ENCODE data around the gene REV3L.
A peak's percentile ranks its signal among the peaks of the same experiment; 100 is the strongest.
"Not testable (repeated sequence)": the region's sequence is repeated elsewhere in the genome, so short reads cannot be mapped to it uniquely, and the experiment has no call there.

REV3L gene

GRCh38 chr6:111354758-111355555 lies 128.1 kb downstream of the REV3L start:
- DNase-seq = no peak

DNA sequence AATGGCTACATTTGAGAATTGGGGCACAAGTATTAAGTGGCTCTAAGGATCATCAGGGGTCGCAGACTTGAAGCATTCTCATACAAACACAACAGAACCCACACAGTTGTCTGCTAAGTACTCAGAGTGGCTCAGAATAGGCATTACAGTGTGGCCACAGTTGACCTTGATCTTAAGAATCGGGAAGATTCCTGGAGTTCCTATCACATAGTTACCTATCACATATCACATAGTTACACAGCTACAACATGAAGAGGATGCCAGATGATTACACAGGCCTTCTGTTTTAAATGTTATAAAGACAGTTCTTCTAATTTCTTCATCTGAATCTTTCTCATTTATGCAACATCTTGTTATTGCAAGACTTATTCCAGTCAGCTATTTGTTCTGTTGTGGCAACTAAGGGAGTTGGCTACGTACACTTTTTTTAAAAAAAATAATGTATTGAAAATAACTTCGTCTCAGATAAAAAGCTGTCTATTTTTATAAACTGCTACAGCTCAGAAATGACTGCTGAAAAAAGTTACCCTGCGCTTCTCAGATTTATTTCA lies 129.0 kb downstream of the REV3L start:
- DNase-seq = no peak

- no peak for DNase-seq
Observed at GRCh38 chr6:111347589-111347988, 135.4 kb downstream of the REV3L start.

DNA sequence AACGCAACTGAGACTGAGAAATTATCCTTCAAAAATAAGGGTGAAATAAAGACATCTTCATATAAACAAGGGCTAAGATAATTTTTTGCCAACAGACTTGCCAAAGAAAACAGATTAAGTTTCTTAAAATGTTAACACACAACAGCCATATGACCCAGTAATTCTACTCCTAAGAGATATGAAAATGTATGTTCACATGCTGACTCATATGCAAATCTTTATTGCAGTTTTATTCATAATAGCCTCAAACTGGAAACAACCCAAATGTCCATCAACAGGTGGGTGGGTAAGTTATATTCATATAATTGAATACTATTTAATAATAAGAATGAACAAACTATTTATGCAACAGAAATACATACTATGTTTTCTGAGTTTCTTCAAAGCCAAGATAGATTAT lies 140.1 kb downstream of the REV3L start:
- no peak for DNase-seq

DNA sequence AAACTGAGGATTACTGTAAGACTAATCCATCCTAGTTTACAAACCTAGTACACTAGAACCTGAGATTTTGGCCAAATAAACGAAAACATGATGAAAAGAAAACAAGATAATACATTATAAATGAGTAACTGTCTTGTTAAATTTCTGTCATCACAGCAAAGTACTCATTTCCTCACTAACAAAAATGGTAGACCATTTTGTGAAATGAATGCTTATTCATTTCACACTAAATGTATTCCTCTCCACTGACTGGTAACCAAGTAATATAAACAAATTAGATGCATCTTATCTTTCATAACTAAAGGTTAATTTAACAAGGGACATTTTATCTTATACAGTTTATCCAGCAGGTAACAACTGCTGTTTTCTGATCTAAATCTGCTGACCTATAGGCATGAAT lies 143.7 kb downstream of the REV3L start:
- no peak for DNase-seq

DNA sequence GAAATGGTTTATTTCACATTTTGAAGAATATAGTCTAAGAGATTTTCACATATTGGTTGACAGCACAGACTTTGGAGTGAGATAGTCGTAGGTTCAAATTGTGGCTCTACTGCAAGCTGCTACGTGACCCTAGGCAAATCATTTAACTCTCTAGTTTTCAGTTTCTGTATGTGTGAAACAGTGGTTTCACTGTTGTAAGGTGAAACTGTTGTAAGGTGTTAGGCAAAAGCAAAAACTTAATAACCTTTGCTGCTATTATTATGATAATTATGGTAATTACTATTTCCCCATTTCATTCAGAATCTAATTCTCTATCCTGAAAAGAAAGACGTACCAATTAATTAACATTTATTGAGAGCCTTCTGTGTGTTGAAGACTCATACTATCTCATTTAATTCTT lies 144.2 kb downstream of the REV3L start:
- no peak for DNase-seq

GRCh38 chr6:111337829-111338236 lies 145.2 kb downstream of the REV3L start:
- no peak for DNase-seq

DNA sequence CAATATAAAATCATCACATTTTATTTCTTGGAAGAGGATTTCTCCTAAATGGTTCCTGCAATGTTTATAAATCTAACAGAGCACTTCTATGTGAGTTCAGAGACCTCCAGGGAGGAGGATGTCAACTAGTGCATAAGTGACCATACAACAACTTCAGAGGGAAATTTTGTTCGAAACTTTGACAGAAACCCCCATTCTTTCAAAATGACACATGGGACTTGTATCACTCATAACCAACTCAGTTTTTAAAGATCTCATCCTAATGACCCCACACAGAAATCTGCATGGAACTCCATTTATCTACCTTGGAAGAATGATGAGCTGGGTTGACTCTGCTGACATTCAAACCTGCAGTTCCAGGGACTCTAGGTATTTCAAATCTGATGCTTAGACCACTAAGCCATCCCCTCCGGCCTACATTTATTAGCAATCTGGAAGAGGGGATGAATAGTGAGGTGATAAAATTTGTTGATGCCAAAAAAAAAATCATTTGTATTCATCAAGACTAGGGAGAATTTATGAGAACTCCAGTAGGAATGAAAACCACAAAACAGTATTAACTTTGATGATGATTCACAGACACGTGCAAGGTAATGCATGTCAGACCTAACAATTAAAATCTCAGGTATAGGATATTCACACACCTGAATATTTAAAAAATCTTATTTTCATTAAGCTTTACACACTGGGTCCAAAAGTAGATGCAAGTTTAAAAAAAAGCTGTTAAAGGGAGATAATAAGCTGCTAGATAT lies 153.0 kb downstream of the REV3L start:
- DNase-seq = no peak

DNA sequence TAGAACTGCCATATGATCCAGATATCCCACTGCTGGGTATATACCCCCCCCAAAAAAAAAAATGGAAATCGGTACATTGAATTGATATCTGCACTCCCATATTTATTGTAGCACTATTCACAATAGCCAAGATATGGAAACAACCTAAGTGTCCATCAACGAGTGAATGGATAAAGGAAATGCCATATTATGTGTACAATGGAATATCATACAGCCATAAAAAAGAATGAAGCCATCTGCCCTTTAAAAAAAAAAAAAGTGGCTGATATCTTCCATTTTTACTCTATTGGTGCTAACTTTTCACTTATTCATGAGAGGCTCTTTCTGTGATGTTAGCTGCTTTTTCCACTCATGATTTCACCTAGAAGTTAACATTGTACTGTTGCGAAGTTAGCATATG lies 156.5 kb downstream of the REV3L start:
- DNase-seq = no peak

- DNase-seq = no peak
Observed at GRCh38 chr6:111322145-111322544, 160.9 kb downstream of the REV3L start.

- not testable (repeated sequence) for DNase-seq
Observed at GRCh38 chr6:111307950-111308349, 175.1 kb downstream of the REV3L start.

- DNase-seq = no peak
Observed at GRCh38 chr6:111307275-111307858, 175.7 kb downstream of the REV3L start.

DNA sequence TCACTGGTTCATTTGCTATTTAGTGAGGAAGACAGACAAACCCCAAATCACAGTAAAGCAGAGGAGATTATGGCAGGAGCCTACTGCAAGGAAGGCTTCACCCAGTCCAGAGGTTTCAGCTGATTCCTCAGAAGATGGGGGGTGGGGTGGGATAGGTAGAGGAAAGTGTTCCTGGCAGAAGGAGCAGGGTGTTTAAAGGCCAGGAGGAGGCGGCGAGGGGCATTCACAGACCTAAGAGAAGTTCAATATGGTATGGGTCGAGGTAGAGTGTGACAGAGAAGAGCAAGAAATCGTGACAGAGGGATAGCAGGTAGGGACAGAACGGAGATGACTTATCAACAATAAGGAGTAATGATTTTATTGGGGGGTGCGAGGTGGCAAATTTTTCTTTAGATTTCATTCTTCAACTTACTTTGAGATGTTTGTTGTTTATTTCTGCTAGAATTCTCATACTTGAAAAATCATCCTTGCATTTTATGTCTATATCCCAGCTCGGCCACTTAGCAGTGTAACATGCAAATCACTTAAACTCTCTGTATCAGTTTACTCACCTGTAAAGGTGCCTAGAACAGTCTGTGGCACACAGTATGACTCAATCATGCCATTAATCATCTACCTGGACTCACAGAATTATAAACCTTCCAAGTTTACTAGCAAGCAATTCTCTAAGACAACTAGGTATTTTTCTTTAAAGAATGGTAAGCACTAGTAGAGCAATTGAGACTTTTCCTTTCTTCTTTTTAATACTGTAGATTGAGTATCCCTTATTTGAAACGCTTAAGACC lies 176.7 kb downstream of the REV3L start:
- DNase-seq = no peak

DNA sequence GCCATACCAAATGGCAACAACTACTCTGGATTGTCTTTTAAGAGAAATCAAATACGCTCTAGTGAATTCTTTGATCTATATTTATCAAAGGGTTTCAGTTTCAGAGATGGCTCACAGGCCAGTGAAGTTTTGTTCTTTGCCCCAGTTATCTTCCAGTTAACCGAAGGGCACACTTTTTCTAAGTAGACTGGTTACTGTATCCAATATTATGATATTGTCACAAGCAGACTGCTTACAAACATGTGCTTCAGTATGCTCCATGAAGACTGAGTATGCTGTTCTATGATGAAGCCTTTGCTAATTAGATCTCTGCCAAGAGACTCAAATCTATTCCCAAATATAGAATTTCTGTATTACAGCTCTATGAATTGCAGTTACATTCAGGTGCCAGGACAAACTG lies 181.1 kb downstream of the REV3L start:
- DNase-seq = no peak

DNA sequence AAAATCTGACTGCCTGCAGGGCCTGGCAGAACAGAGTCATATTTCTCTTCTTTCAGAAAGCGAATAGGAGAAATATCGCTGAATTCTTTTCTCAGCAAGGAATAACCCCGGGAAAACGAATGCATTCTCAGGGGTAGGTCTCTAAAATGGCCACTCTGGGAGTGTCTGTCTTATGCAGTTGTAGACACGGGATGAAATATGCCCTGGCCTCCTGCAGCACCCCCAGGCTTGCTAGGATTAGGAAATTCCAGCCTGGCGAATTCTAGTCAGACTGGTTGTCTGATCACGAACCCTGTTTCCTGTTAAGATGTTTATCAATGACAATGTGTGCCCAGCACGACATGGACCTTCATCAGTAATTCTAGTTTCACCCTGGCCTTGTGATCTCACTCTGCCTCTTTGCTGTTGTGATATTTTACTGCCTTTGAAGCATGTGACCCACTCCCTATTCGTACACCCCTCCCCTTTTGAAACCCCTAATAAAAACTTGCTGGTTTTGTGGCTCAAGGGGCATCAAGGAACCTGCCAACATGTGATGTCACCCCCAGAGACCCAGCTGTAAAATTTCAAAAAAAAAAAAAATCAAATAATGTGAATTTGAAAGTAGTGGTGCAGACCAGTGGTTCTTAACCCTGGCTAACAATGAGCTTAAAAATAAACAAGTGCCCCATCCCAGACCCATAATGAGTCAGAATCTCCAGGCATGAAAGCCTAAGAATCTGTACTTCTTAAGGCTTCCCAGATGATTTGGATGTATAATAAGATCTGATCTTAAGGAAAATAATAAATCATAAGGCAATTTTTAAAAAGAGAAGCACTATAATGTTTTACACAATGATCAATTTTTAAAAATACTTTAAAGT lies 181.8 kb downstream of the REV3L start:
- DNase-seq = not testable (repeated sequence)

DNA sequence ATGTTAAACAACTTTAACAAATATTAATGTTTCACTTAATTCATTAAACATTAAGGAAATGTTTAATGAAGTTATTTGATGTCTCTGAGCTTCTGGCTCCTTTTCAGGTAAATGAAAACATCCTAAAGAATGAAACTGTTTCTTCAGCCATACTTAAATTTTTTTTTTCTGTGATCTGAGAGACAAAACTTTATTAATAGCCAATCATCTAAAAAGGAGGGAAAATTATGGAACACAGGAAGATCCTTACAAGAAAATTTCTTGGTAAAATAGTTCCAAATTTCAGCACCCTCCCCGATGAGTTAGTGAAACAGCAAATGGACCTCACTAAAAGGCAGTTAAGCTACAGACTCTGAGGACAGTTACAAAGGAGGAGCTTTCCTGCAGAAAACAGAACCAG lies 185.2 kb downstream of the REV3L start:
- no peak for DNase-seq

- no peak for DNase-seq
Observed at GRCh38 chr6:111294374-111294967, 188.5 kb downstream of the REV3L start.

DNA sequence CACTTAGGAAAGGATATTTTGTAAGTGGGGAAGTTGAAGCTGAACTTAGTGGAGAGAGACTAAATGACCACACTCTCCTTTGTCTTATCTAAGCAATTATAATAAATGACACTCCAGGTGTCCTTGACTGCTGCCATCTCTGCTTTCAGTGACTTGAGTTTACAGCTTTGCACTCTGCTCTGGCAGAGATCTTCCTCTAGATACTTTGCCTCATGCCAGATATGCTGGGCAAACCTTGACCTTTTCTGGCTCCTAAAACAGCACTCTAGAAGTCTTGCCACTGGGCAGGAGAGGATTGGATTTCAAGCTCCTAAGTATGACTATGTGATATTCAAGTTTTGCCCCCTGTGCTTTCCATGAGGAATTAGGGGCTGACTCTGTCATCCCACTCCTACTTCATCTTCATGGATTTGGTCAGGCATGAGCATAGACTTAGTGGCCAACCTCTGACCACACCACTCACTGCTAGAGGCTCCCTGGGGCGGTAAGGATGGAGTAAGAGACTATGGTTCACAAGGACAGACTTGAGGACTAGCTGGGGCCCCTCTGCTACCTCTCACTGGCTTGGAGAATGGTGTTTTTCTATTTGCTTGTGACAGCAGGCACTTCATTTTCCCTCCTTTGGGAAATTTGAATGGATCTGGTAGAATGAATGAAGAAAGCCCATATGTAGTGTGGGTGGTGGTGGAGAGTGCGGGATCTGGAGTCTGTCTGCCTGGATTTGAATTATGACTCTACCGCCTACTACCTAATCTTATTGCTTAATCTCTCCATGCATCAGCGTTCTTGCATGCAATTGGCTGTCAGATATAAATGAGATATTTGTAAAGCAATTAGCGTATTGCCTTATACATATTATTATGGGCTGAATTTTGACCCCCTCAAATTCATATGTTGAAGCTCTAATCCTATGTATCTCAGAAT lies 191.4 kb downstream of the REV3L start:
- no peak for DNase-seq

DNA sequence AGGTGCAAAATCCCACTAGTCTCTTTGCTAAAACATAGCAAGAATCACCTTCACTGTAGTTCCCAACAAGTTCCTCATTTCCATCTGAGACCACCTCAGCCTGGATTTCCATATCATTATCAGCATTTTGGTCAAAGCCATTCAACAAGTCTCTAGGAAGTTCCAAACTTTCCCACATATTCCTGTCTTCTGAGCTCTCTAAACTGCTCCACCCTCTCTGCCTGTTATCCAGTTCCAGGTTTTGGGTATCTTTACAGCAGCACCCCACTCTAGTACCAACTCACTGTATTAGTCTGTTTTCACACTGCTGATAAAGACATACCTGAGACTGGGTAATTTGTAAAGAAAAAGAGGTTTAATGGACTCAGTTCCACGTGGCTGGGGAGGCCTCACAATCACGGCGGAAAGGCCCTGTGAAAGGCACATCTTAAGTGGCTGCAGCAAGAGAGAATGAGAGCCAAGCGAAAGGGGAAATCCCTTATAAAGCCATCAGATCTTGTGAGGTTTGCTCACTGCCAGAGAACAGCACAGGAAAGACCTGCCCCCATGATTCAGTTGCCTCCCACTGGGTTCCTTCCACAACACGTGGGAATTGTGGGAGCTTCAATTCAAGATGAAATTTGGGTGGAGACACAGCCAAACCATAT lies 192.2 kb downstream of the REV3L start:
- DNase-seq = peak in 1 of 2 donors; percentile 18

DNA sequence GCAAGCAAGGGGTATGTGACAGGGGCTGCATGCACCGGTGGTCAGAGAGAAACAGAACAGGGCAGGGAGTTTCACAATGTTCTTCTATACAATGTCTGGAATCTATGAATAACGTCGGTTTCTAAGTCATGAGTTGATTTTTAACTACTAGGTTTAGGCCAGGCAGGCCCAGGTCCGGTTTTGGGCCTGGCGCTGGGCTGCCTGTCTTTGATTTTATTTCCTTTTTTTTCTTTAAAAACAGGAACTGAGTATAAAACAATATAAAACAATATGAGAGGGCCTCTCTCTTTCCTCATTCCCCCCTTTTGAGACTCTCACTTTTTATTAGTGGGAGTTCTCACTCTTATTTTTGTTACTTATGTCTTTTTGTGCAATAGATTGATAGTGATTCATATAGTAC lies 198.7 kb downstream of the REV3L start:
- not testable (repeated sequence) for DNase-seq

All from stimulated activated CD4-positive, alpha-beta T cell treated with anti-CD3 and anti-CD28 coated beads, Interleukin-2, amount 100 ng/mL, for 48 hours (primary cell).